K562 (cell line): Measurements from ENCODE around the gene MKLN1.

Source experiments
- CREB1 ChIP-seq, 2 experiments: sonication (generic) in 1 of 2; formaldehyde crosslinking in 1 of 2; IDR thresholded peaks; 2 replicates each; pipeline versions ENCODE4 v1.6.1 to v1.8.0; 2012 to 2022; ENCODE audit warnings: inconsistent platforms in 1 of 2, mild to moderate bottlenecking in 1 of 2, missing genetic modification reagents in 1 of 2, moderate library complexity in 1 of 2
- POLR2AphosphoS5 ChIP-seq: IDR thresholded peaks from 2 replicates; pipeline ENCODE4 v1.6.1; 2011; ENCODE audit warnings: mild to moderate bottlenecking, low read depth, low read length, moderate library complexity; ENCODE audit not compliant: control insufficient read depth, insufficient read depth
- TF ChIP-seq, protein P1 (sequence below): IDR thresholded peaks from 2 replicates; pipeline ENCODE4 v1.6.1; 2012; ENCODE audit warnings: low read depth, low read length, improper control_type of control experiment, borderline replicate concordance

DNA sequence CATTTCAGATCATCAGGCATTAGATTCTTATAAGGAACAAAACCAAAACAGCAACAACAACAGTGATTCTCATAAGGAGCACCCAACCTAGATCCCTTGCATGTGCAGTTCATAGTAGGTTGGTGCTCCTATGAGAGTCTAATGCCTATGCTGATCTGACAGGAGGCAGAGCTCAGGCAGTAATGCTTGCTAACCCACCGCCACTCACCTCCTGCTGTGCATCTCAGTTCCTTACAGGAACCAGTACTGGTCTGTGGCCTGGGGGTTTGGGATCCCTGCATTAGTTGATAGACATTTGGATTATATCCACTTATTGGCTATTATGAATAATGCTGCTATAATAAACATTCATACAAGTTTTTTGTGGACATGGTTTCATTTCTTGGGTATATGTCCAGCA is 14.0 kb downstream of the MKLN1 start:
- TF ChIP-seq, protein P1, sequence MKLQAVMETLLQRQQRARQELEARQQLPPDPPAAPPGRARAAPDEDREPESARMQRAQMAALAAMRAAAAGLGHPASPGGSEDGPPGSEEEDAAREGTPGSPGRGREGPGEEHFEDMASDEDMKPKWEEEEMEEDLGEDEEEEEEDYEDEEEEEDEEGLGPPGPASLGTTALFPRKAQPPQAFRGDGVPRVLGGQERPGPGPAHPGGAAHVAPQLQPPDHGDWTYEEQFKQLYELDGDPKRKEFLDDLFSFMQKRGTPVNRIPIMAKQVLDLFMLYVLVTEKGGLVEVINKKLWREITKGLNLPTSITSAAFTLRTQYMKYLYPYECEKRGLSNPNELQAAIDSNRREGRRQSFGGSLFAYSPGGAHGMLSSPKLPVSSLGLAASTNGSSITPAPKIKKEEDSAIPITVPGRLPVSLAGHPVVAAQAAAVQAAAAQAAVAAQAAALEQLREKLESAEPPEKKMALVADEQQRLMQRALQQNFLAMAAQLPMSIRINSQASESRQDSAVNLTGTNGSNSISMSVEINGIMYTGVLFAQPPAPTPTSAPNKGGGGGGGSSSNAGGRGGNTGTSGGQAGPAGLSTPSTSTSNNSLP: no peak
- TF ChIP-seq POLR2AphosphoS5 (no peak), CREB1 (IDR thresholded peaks at IDR 0.05) (no peak), CREB1 (CRISPR knock-in tag; IDR thresholded peaks at IDR 0.05) (no peak)
